H1 (cell line): ENCODE results near the gene TSPAN32. TPM values are rescaled to one million over a fixed set of nuclear protein-coding genes. Genes with fewer than 3 reads are reported as not detected.

ENCODE experiments used
- CTCF ChIA-PET: fragments of 300-600 bp; sonication (Branson Sonifier 250); formaldehyde crosslinking; loops from one replicate; lab custom pipeline; 2021; ENCODE audit not compliant: partially characterized antibody; lab: Charles Lee
- POLR2A ChIA-PET: fragments of 300-600 bp; sonication (Branson Sonifier 250); formaldehyde crosslinking; loops from one replicate; lab custom pipeline; 2021; ENCODE audit warnings: inconsistent platforms; ENCODE audit not compliant: partially characterized antibody; lab: Charles Lee
- DNase-seq, 2 experiments: peaks; one replicate each; pipeline versions ENCODE4 v3.0.0 to v3.0.0-alpha.2; 2010 to 2022; ENCODE audit warnings: low spot score in 2 of 2, low read depth in 1 of 2, mixed read lengths in 1 of 2
- FAIRE-seq: peaks from 2 replicates; lab custom pipeline; 2011; peaks lifted over from hg19 to GRCh38; lab: Jason Lieb, UNC
- H2AFZ ChIP-seq: 2 replicates; pipeline ENCODE4 v1.8.1; 2012; ENCODE audit warnings: low read length, inconsistent platforms
- H2AK5ac ChIP-seq: 2 replicates; pipeline ENCODE4 v1.6.1; 2013; ENCODE audit warnings: low read depth, low read length
- H2BK120ac ChIP-seq: replicated peaks from 2 replicates; pipeline ENCODE3; 2013; ENCODE audit warnings: low read depth, low read length, inconsistent platforms
- H2BK12ac ChIP-seq: 2 replicates; pipeline ENCODE4 v1.6.1; 2013; ENCODE audit warnings: low read depth, low read length
- H2BK15ac ChIP-seq: 2 replicates; pipeline ENCODE4 v1.6.1; 2013; ENCODE audit warnings: low read length
- H2BK20ac ChIP-seq: 2 replicates; pipeline ENCODE4 v1.6.1; 2013; ENCODE audit warnings: low read length
- H2BK5ac ChIP-seq: 2 replicates; pipeline ENCODE4 v1.6.1; 2013; ENCODE audit warnings: low read depth, low read length
- H3K14ac ChIP-seq: 2 replicates; pipeline ENCODE4 v1.6.1; 2013; ENCODE audit warnings: inconsistent platforms; ENCODE audit not compliant: insufficient read length
- H3K18ac ChIP-seq: 2 replicates; pipeline ENCODE4 v1.6.1; 2013; ENCODE audit warnings: low read length; ENCODE audit errors: extremely low read depth
- H3K23ac ChIP-seq: 2 replicates; pipeline ENCODE4 v1.6.1; 2013; ENCODE audit warnings: inconsistent platforms; ENCODE audit not compliant: insufficient read length
- H3K23me2 ChIP-seq: 2 replicates; pipeline ENCODE4 v1.6.1; 2013; ENCODE audit warnings: low read depth, low read length
- H3K27ac ChIP-seq: 2 replicates; pipeline ENCODE4 v1.6.1; 2011; ENCODE audit warnings: low read depth, low read length, inconsistent platforms
- H3K27me3 ChIP-seq, 4 experiments: replicated peaks in 1 of 4; 1 replicate in 1 of 4; 2 replicates in 3 of 4; pipeline versions ENCODE4 v1.6.1 to v1.8.1; 2011 to 2013; ENCODE audit warnings: low read length in 3 of 4, mild to moderate bottlenecking in 3 of 4, inconsistent platforms in 2 of 4, mixed read lengths in 2 of 4, moderate library complexity in 1 of 4; ENCODE audit not compliant: control insufficient read depth in 3 of 4, insufficient read depth in 3 of 4; ENCODE audit errors: extremely low read depth in 1 of 4
- H3K36me3 ChIP-seq, 4 experiments: 2 replicates each; pipeline versions ENCODE4 v1.6.1 to v1.8.1; 2011 to 2013; ENCODE audit warnings: mild to moderate bottlenecking in 4 of 4, low read length in 3 of 4, moderate library complexity in 2 of 4, control low read depth in 1 of 4, inconsistent platforms in 1 of 4; ENCODE audit not compliant: insufficient read depth in 4 of 4, control insufficient read depth in 2 of 4
- H3K4ac ChIP-seq: replicated peaks from 2 replicates; pipeline ENCODE3; 2013; ENCODE audit warnings: low read length, low read depth, mixed read lengths, inconsistent platforms; ENCODE audit not compliant: insufficient read length
- H3K4me1 ChIP-seq, 4 experiments: replicated peaks in 1 of 4; 1 replicate in 1 of 4; 2 replicates in 3 of 4; pipeline versions ENCODE4 v1.6.1 to v1.8.1; 2011 to 2013; ENCODE audit warnings: low read length in 3 of 4, inconsistent platforms in 2 of 4, mixed read lengths in 1 of 4; ENCODE audit not compliant: insufficient read depth in 4 of 4, control insufficient read depth in 3 of 4
- H3K4me2 ChIP-seq, 2 experiments: 2 replicates each; pipeline versions ENCODE4 v1.6.1 to v1.8.1; 2011 to 2013; ENCODE audit warnings: low read depth in 2 of 2, low read length in 2 of 2, control low read depth in 1 of 2, inconsistent platforms in 1 of 2, mild to moderate bottlenecking in 1 of 2; ENCODE audit not compliant: insufficient read depth in 1 of 2
- H3K4me3 ChIP-seq, 4 experiments: fragments of 200-600, 300-600 bp in 1 of 4; sonication (generic), shearing (Covaris generic), sonication (Bioruptor Twin) in 1 of 4; 2 replicates each; pipeline versions ENCODE4 v1.5.1 to v1.8.1; 2011 to 2016; ENCODE audit warnings: low read length in 4 of 4, low read depth in 3 of 4, control low read depth in 2 of 4, inconsistent platforms in 2 of 4, mild to moderate bottlenecking in 2 of 4, mixed read lengths in 1 of 4, moderate library complexity in 1 of 4; ENCODE audit not compliant: insufficient read depth in 2 of 4; ENCODE audit errors: extremely low read depth in 1 of 4
- H3K56ac ChIP-seq: replicated peaks from 2 replicates; pipeline ENCODE3; 2013; ENCODE audit warnings: low read depth, mild to moderate bottlenecking, mixed read lengths, low read length, inconsistent platforms; ENCODE audit not compliant: insufficient read length
- H3K79me1 ChIP-seq: 2 replicates; pipeline ENCODE4 v1.6.1; 2013; ENCODE audit warnings: low read depth, low read length, control low read depth
- H3K79me2 ChIP-seq, 2 experiments: 2 replicates each; pipeline versions ENCODE4 v1.6.1 to v1.8.1; 2012 to 2013; ENCODE audit warnings: low read length in 2 of 2, mild to moderate bottlenecking in 2 of 2, inconsistent platforms in 1 of 2; ENCODE audit not compliant: insufficient read depth in 2 of 2, control insufficient read depth in 1 of 2
- H3K9ac ChIP-seq, 4 experiments: replicated peaks in 1 of 4; 1 replicate in 1 of 4; 2 replicates in 3 of 4; pipeline versions ENCODE4 v1.6.1 to v1.8.1; 2011 to 2013; ENCODE audit warnings: low read depth in 3 of 4, low read length in 3 of 4, control low read depth in 2 of 4, mild to moderate bottlenecking in 2 of 4, moderate library complexity in 2 of 4, inconsistent platforms in 1 of 4; ENCODE audit errors: extremely low read depth in 1 of 4
- H3K9me3 ChIP-seq, 2 experiments: 2 replicates each; pipeline versions ENCODE4 v1.6.1 to v1.8.1; 2012 to 2013; ENCODE audit warnings: mild to moderate bottlenecking in 2 of 2, moderate library complexity in 2 of 2, control low read depth in 1 of 2, inconsistent platforms in 1 of 2, low read depth in 1 of 2, low read length in 1 of 2, mixed read lengths in 1 of 2; ENCODE audit not compliant: insufficient read depth in 2 of 2
- H4K20me1 ChIP-seq, 2 experiments: replicated peaks in 1 of 2; 2 replicates each; pipeline versions ENCODE3 to v1.8.1; 2011 to 2013; ENCODE audit warnings: inconsistent platforms in 2 of 2, low read length in 2 of 2, mild to moderate bottlenecking in 1 of 2; ENCODE audit not compliant: insufficient read depth in 2 of 2, control insufficient read depth in 1 of 2
- H4K5ac ChIP-seq: 2 replicates; pipeline ENCODE4 v1.6.1; 2013; ENCODE audit warnings: low read length, low read depth, mixed read lengths, inconsistent platforms; ENCODE audit not compliant: insufficient read length
- H4K8ac ChIP-seq: 2 replicates; pipeline ENCODE4 v1.8.0; 2013; ENCODE audit warnings: mild to moderate bottlenecking, moderate library complexity, low read length, inconsistent platforms; ENCODE audit not compliant: insufficient read depth; ENCODE audit errors: extremely low read depth
- H4K91ac ChIP-seq: replicated peaks from 2 replicates; pipeline ENCODE3; 2013; ENCODE audit warnings: low read length, mixed read lengths, inconsistent platforms; ENCODE audit not compliant: insufficient read length
- BCL11A ChIP-seq, 2 experiments: IDR thresholded peaks; one replicate each; pipeline ENCODE4 v1.6.1; 2011; ENCODE audit warnings: low read depth in 2 of 2, low read length in 2 of 2, mild to moderate bottlenecking in 2 of 2
- CHD1 ChIP-seq: IDR thresholded peaks from 2 replicates; pipeline ENCODE4 v1.6.1; 2012; ENCODE audit warnings: low read depth, low read length, improper control_type of control experiment
- CREB1 ChIP-seq: IDR thresholded peaks from 2 replicates; pipeline ENCODE4 v1.6.1; 2012; ENCODE audit warnings: inconsistent platforms
- GTF2F1 ChIP-seq: IDR thresholded peaks from 2 replicates; pipeline ENCODE4 v1.6.1; 2012; ENCODE audit warnings: low read depth, low read length, improper control_type of control experiment, borderline replicate concordance
- HDAC2 ChIP-seq, 2 experiments: fragments of 300-600 bp in 1 of 2; sonication (generic) in 1 of 2; IDR thresholded peaks; 2 replicates each; pipeline ENCODE4 v1.6.1; 2011 to 2012; ENCODE audit warnings: low read depth in 2 of 2, low read length in 2 of 2, mild to moderate bottlenecking in 2 of 2, moderate library complexity in 2 of 2, borderline replicate concordance in 1 of 2, inconsistent platforms in 1 of 2
- JUN ChIP-seq: IDR thresholded peaks from 2 replicates; pipeline ENCODE4 v1.6.1; 2011; ENCODE audit warnings: low read depth, mild to moderate bottlenecking, improper control_type of control experiment, low read length
- JUND ChIP-seq: IDR thresholded peaks from 2 replicates; pipeline ENCODE4 v1.6.1; 2011; ENCODE audit warnings: mild to moderate bottlenecking, improper control_type of control experiment, low read length
- KDM1A ChIP-seq: fragments of 200-600, 300-600 bp; sonication (generic); IDR thresholded peaks from 2 replicates; pipeline ENCODE4 v1.7.1; 2016; ENCODE audit warnings: mild to moderate bottlenecking, low read length, borderline replicate concordance
- KDM4A ChIP-seq: IDR thresholded peaks from one replicate; pipeline ENCODE4 v1.7.1; 2012; ENCODE audit warnings: low read depth, mild to moderate bottlenecking, moderate library complexity, low read length, inconsistent platforms; ENCODE audit not compliant: severe bottlenecking
- MAFK ChIP-seq: IDR thresholded peaks from 2 replicates; pipeline ENCODE4 v1.6.1; 2012; ENCODE audit warnings: low read depth, mild to moderate bottlenecking, improper control_type of control experiment, low read length
- RXRA ChIP-seq: IDR thresholded peaks from 2 replicates; pipeline ENCODE4 v1.6.1; 2011; ENCODE audit warnings: low read depth, mild to moderate bottlenecking, low read length, moderate library complexity; ENCODE audit not compliant: insufficient read depth
- SUZ12 ChIP-seq: fragments of 200-600 bp; sonication (generic); IDR thresholded peaks from 2 replicates; pipeline ENCODE4 v1.6.1; 2012; ENCODE audit warnings: mild to moderate bottlenecking, inconsistent platforms, low read length, moderate library complexity, mixed read lengths
- TAF1 ChIP-seq: IDR thresholded peaks from 2 replicates; pipeline ENCODE4 v1.6.1; 2011; ENCODE audit warnings: mild to moderate bottlenecking, low read depth, low read length
- YY1 ChIP-seq: IDR thresholded peaks from 2 replicates; pipeline ENCODE4 v1.6.1; 2011; ENCODE audit warnings: low read depth, mild to moderate bottlenecking, low read length
- WGBS, 2 experiments: shearing (Covaris generic) in 1 of 2; methylation state at CpG; one replicate each; pipeline versions ENCODE4 v1.1.6 to v1.1.7; 2013 to 2015; ENCODE audit warnings: low lambda C conversion rate in 2 of 2, mixed read lengths in 2 of 2, inconsistent platforms in 1 of 2, low coverage in 1 of 2, missing lambda C conversion rate in 1 of 2; ENCODE audit not compliant: insufficient replicate concordance in 2 of 2, insufficient coverage in 1 of 2, insufficient read length in 1 of 2; ENCODE audit errors: extremely low coverage in 1 of 2, missing lambda C conversion rate in 1 of 2; 5-methylcytosine and 5-hydroxymethylcytosine counted together
- polyA plus RNA-seq, 7 experiments: library from polyadenylated mRNA; depleted of rRNA in 3 of 7; stranded (reverse) in 5 of 7; unstranded in 2 of 7; fragments of >200 nt in 5 of 7; fragments of 200-250 nt in 2 of 7; gene quantifications; 1 replicate in 5 of 7; 2 replicates in 1 of 7; 4 replicates in 1 of 7; pipeline versions ENCODE4 v1.2.1 to v1.2.3, GENCODE V29; 2011 to 2013; ENCODE audit warnings: missing spikeins in 2 of 7, mixed read lengths in 2 of 7
- total RNA-seq: library from RNA; stranded (reverse); fragmentation: NEBNext Ultra II Directional; extraction: Animal tissue kit (Norgen Biotek cat#: 25700); gene quantifications from 2 replicates; pipeline ENCODE4 v1.2.1, GENCODE V29; 2021

TSPAN32 gene
- total and polyA plus RNA-seq, 2 of the 8 experiments (the other 6 are each of a cell fraction or from before 2014, with no cell fraction given): not detected

DNA sequence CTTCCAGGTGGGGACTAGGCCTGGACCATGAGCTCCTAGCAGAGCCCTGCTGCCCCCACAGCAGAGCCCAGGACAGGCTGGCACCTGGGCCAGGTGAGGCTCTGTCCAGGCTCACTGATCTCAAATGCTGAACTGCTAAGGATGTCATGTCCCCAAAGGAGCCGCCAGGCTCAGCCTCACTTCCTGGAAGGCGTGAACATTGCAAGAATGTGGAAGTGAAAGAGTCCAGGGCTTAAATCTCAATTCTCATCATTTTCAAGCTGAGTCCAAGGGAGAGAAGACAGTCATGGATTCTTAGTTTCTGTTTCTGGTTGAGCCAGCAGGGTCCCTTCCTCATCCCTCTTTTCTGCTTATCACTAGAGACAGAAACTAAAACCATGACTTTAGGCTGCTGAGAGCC, 36.4 kb upstream of the TSPAN32 start:
- DNase-seq: no peak
- Histone ChIP-seq H3K27me3 (peaks cover 8 to 55% (median 38%) of the 10 kb centered on the region in 4 experiments), H3K56ac (no peak overlapping the region)
- TF ChIP-seq BCL11A (IDR thresholded peaks at IDR 0.05; ENCODE audit: low read depth in 2 of 2, low read length in 2 of 2) (no peak), JUN (no peak), CREB1 (no peak), JUND (no peak), TAF1 (no peak), GTF2F1 (no peak), RXRA (no peak), YY1 (no peak), KDM1A (no peak), MAFK (no peak), CHD1 (no peak), SUZ12 (no peak), KDM4A (no peak), HDAC2 (IDR thresholded peaks at IDR 0.05; ENCODE audit: borderline replicate concordance in 1 of 2, low read depth in 2 of 2, low read length in 2 of 2) (no peak)

More for the DNA sequence above, 36.4 kb upstream of the TSPAN32 start:
- peaks cover 0 to 7% (median under 1%) of the 10 kb centered on the region in 4 experiments; a peak in 3 of 7 replicates for H3K4me1 ChIP-seq
- no peak overlapping the region for H3K23ac ChIP-seq
- H2BK120ac ChIP-seq: no peak overlapping the region
- no peak overlapping the region for H3K27ac ChIP-seq
- no peaks in the 10 kb centered on the region for H3K79me1 ChIP-seq
- peaks cover 0 to 4% of the 10 kb centered on the region in 2 experiments; a peak in 1 of 4 replicates for H3K9me3 ChIP-seq
- H4K5ac ChIP-seq: no peak overlapping the region
- H3K9ac ChIP-seq: no peak overlapping the region
- H2BK15ac ChIP-seq: no peak overlapping the region
- H2BK12ac ChIP-seq: no peak overlapping the region; the same call in 1 of the 2 replicates
- H4K8ac ChIP-seq: no peak overlapping the region
- H2BK5ac ChIP-seq: no peak overlapping the region
- H2AFZ ChIP-seq: no peak overlapping the region
- H3K14ac ChIP-seq: no peak overlapping the region
- WGBS, 2 experiments: 90% methylated on average over 2 of the region's 2 CpGs; no CpG with 5 or more reads in 1 of the 2 experiments
- no peak overlapping the region for H3K4me3 ChIP-seq
- H3K36me3 ChIP-seq: peaks cover 0 to 4% (median 0%) of the 10 kb centered on the region in 4 experiments; a peak in 1 of 8 replicates
- peaks cover 0 to 1% of the 10 kb centered on the region in 2 experiments for H4K20me1 ChIP-seq
- CTCF ChIA-PET: interaction anchor here (0.5 to 1.2 kb wide), 5 partner anchors 10 to 1422 kb away, joined by 3 to 5 read pairs (median 3); no protein-coding TSS in a partner anchor
- H3K23me2 ChIP-seq: no peaks in the 10 kb centered on the region; the same call in 1 of the 2 replicates
- H4K91ac ChIP-seq: no peak overlapping the region
- no peak overlapping the region for H3K4me2 ChIP-seq
- no peak overlapping the region for H2BK20ac ChIP-seq
- H3K18ac ChIP-seq: no peak overlapping the region
- POLR2A ChIA-PET: no interaction called here
- H3K79me2 ChIP-seq: no peaks in the 10 kb centered on the region
- no peak overlapping the region for H2AK5ac ChIP-seq
- FAIRE-seq: no peak
- no peak overlapping the region for H3K4ac ChIP-seq
